HepG2 (cell line): ENCODE data around the gene RHBDD3. TPM values are rescaled to one million over a fixed set of nuclear protein-coding genes. Genes with fewer than 3 reads are reported as not detected.

Experiments
- ATAD3A ChIP-seq: sonication (generic); formaldehyde crosslinking; IDR thresholded peaks from 2 replicates; pipeline ENCODE4 v1.4.0; 2020; ENCODE audit warnings: missing genetic modification reagents
- FOXA3 ChIP-seq: IDR thresholded peaks from 2 replicates; pipeline ENCODE4 v1.6.1; 2016; ENCODE audit warnings: missing genetic modification reagents, missing compliant biosample characterization
- HCFC1 ChIP-seq: fragments of 150-350 bp; IDR thresholded peaks from 2 replicates; pipeline ENCODE4 v1.6.1; 2014; ENCODE audit warnings: low read depth, low read length
- LCORL ChIP-seq, 2 experiments: fragments of 450-650 bp in 1 of 2; sonication (generic) in 1 of 2; formaldehyde crosslinking in 1 of 2; IDR thresholded peaks; 2 replicates each; pipeline versions ENCODE4 v1.5.0 to v1.6.1; 2017 to 2020; ENCODE audit warnings: antibody characterized with exemption in 1 of 2, missing genetic modification reagents in 1 of 2
- PHB2 ChIP-seq: fragments of 450-650 bp; IDR thresholded peaks from 2 replicates; pipeline ENCODE4 v1.6.1; 2018; ENCODE audit not compliant: partially characterized antibody
- RCOR2 ChIP-seq: IDR thresholded peaks from 2 replicates; pipeline ENCODE4 v1.6.1; 2016; ENCODE audit warnings: missing biosample characterization, missing genetic modification reagents
- RFX3 ChIP-seq: IDR thresholded peaks from 2 replicates; pipeline ENCODE4 v1.6.1; 2016; ENCODE audit warnings: missing biosample characterization, missing genetic modification reagents
- RXRA ChIP-seq: sonication (generic); formaldehyde crosslinking; IDR thresholded peaks from 2 replicates; pipeline ENCODE4 v1.5.1; 2020; ENCODE audit warnings: missing genetic modification reagents
- STAT5B ChIP-seq: sonication (generic); formaldehyde crosslinking; IDR thresholded peaks from 2 replicates; pipeline ENCODE4 v1.4.0; 2020; ENCODE audit warnings: missing genetic modification reagents
- XBP1 ChIP-seq: sonication (generic); formaldehyde crosslinking; IDR thresholded peaks from 2 replicates; pipeline ENCODE4 v1.5.0; 2020; ENCODE audit warnings: missing genetic modification reagents
- ZMYM4 ChIP-seq: sonication (generic); formaldehyde crosslinking; IDR thresholded peaks from 2 replicates; pipeline ENCODE4 v1.8.1; 2023; ENCODE audit warnings: mild to moderate bottlenecking, missing genetic modification reagents
- ZNF382 ChIP-seq: sonication (generic); formaldehyde crosslinking; IDR thresholded peaks from 2 replicates; pipeline ENCODE4 v1.5.0; 2020; ENCODE audit warnings: missing genetic modification reagents, mild to moderate bottlenecking, borderline replicate concordance
- ZNF816 ChIP-seq: sonication (generic); formaldehyde crosslinking; IDR thresholded peaks from 2 replicates; pipeline ENCODE4 v1.8.0; 2022; ENCODE audit warnings: missing genetic modification reagents, mild to moderate bottlenecking, borderline replicate concordance
- polyA plus RNA-seq, 8 experiments: library from polyadenylated mRNA; depleted of rRNA in 3 of 8; stranded (reverse) in 7 of 8; unstranded in 1 of 8; fragments of >200 nt; fragmentation: Illumina TruSeq in 4 of 8; extraction: Trizol in 4 of 8; gene quantifications; 2 replicates each; pipeline versions ENCODE4 v1.2.1 to v1.2.3, GENCODE V29; 2011 to 2016; ENCODE audit warnings: low read depth in 4 of 8, missing spikeins in 1 of 8, mixed read lengths in 1 of 8; ENCODE audit not compliant: insufficient read depth in 1 of 8
- total RNA-seq, 5 experiments: library from RNA; depleted of rRNA; stranded (reverse); fragments of >200 nt; fragmentation: Illumina TruSeq; extraction: Trizol; gene quantifications; 2 replicates each; pipeline ENCODE4 v1.2.3, GENCODE V29; 2016; ENCODE audit warnings: low read depth in 1 of 5
- TF ChIP-seq, protein P1 (sequence below): sonication (generic); formaldehyde crosslinking; IDR thresholded peaks from 2 replicates; pipeline ENCODE4; 2020; ENCODE audit warnings: missing genetic modification reagents, mild to moderate bottlenecking, borderline replicate concordance
- TF ChIP-seq, protein P2 (sequence below): sonication (generic); formaldehyde crosslinking; IDR thresholded peaks from 2 replicates; pipeline ENCODE4 v1.5.0; 2020; ENCODE audit warnings: missing genetic modification reagents
- TF ChIP-seq, protein P3 (sequence below): sonication (generic); formaldehyde crosslinking; IDR thresholded peaks from 2 replicates; pipeline ENCODE4 v1.8.1; 2023; ENCODE audit warnings: mild to moderate bottlenecking, missing genetic modification reagents
- TF ChIP-seq, protein P4 (sequence below): sonication (generic); formaldehyde crosslinking; IDR thresholded peaks from 2 replicates; pipeline ENCODE4 v1.4.0; 2020; ENCODE audit warnings: missing genetic modification reagents
- TF ChIP-seq, protein P5 (sequence below): sonication (generic); formaldehyde crosslinking; IDR thresholded peaks from 2 replicates; pipeline ENCODE4 v1.5.0; 2020; ENCODE audit warnings: mild to moderate bottlenecking, missing genetic modification reagents, moderate library complexity
- TF ChIP-seq, protein P6 (sequence below): sonication (generic); formaldehyde crosslinking; IDR thresholded peaks from 2 replicates; pipeline ENCODE4 v1.5.0; 2020; ENCODE audit warnings: missing genetic modification reagents

RHBDD3 gene
- total and polyA plus RNA-seq, 2 of the 13 experiments (the other 11 are each of a cell fraction or from before 2014, with no cell fraction given), result 12.1 to 26.7 TPM

DNA sequence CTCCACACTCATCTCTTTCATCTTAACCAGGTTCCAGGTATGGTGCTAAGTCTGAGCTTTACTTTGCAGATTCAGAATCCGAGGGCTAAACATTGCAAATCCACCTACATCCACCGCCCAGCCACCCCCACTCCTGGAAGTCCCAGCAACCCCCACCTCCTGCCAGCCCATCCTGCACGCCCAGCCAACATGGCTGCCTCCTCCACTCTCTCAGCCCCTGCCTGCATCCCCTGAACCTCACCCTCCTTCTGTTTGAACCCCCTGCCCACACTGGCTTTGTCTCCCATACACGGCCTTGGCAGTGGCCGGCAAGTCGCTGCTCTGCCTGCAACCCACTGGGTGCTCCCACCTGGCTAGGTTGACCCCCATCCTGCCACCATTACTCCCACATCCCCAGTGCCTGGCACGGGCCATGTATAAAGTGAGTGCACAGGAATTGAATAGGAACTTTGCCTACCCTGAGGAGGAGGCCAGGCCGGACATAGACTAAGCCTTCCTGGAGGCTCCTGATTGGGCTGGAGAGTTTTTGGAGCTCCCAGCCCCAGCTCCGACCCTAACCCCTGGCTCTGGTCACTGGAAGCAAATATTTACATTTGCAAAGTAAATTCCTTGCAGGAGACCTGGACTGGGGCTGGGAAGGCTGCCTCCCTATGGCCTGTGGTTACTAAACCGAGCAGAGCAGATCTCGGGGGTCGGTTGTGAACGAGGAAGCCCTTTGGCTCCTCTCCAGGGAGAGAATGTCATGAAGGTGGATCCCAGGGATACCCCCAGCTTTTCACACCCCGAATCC is 47.7 kb downstream of the RHBDD3 start (continued):
- TF ChIP-seq, protein P1, sequence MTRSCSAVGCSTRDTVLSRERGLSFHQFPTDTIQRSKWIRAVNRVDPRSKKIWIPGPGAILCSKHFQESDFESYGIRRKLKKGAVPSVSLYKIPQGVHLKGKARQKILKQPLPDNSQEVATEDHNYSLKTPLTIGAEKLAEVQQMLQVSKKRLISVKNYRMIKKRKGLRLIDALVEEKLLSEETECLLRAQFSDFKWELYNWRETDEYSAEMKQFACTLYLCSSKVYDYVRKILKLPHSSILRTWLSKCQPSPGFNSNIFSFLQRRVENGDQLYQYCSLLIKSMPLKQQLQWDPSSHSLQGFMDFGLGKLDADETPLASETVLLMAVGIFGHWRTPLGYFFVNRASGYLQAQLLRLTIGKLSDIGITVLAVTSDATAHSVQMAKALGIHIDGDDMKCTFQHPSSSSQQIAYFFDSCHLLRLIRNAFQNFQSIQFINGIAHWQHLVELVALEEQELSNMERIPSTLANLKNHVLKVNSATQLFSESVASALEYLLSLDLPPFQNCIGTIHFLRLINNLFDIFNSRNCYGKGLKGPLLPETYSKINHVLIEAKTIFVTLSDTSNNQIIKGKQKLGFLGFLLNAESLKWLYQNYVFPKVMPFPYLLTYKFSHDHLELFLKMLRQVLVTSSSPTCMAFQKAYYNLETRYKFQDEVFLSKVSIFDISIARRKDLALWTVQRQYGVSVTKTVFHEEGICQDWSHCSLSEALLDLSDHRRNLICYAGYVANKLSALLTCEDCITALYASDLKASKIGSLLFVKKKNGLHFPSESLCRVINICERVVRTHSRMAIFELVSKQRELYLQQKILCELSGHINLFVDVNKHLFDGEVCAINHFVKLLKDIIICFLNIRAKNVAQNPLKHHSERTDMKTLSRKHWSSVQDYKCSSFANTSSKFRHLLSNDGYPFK (CRISPR knock-in tag), result peak; percentile 36; the same call in 1 of the 2 replicates
- TF ChIP-seq HCFC1, result no peak
- no peak for TF ChIP-seq ZNF382 (CRISPR knock-in tag)
- TF ChIP-seq ZNF816 (CRISPR knock-in tag), result no peak
- no peak for TF ChIP-seq RCOR2 (CRISPR knock-in tag)
- TF ChIP-seq, protein P2, sequence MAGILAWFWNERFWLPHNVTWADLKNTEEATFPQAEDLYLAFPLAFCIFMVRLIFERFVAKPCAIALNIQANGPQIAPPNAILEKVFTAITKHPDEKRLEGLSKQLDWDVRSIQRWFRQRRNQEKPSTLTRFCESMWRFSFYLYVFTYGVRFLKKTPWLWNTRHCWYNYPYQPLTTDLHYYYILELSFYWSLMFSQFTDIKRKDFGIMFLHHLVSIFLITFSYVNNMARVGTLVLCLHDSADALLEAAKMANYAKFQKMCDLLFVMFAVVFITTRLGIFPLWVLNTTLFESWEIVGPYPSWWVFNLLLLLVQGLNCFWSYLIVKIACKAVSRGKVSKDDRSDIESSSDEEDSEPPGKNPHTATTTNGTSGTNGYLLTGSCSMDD (CRISPR knock-in tag), result no peak
- TF ChIP-seq, protein P3, sequence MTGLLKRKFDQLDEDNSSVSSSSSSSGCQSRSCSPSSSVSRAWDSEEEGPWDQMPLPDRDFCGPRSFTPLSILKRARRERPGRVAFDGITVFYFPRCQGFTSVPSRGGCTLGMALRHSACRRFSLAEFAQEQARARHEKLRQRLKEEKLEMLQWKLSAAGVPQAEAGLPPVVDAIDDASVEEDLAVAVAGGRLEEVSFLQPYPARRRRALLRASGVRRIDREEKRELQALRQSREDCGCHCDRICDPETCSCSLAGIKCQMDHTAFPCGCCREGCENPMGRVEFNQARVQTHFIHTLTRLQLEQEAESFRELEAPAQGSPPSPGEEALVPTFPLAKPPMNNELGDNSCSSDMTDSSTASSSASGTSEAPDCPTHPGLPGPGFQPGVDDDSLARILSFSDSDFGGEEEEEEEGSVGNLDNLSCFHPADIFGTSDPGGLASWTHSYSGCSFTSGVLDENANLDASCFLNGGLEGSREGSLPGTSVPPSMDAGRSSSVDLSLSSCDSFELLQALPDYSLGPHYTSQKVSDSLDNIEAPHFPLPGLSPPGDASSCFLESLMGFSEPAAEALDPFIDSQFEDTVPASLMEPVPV (CRISPR knock-in tag), result 0 out of 2 replicates have a peak, but pooled peaks have one; percentile 30
- TF ChIP-seq LCORL (IDR thresholded peaks at IDR 0.05), result no peak
- TF ChIP-seq LCORL (CRISPR knock-in tag; IDR thresholded peaks at IDR 0.05), result peak; percentile 65
- no peak for TF ChIP-seq RFX3 (CRISPR knock-in tag)
- no peak for TF ChIP-seq RXRA (CRISPR knock-in tag)
- TF ChIP-seq, protein P4, sequence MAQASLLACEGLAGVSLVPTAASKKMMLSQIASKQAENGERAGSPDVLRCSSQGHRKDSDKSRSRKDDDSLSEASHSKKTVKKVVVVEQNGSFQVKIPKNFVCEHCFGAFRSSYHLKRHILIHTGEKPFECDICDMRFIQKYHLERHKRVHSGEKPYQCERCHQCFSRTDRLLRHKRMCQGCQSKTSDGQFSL, result no peak
- TF ChIP-seq, protein P5, sequence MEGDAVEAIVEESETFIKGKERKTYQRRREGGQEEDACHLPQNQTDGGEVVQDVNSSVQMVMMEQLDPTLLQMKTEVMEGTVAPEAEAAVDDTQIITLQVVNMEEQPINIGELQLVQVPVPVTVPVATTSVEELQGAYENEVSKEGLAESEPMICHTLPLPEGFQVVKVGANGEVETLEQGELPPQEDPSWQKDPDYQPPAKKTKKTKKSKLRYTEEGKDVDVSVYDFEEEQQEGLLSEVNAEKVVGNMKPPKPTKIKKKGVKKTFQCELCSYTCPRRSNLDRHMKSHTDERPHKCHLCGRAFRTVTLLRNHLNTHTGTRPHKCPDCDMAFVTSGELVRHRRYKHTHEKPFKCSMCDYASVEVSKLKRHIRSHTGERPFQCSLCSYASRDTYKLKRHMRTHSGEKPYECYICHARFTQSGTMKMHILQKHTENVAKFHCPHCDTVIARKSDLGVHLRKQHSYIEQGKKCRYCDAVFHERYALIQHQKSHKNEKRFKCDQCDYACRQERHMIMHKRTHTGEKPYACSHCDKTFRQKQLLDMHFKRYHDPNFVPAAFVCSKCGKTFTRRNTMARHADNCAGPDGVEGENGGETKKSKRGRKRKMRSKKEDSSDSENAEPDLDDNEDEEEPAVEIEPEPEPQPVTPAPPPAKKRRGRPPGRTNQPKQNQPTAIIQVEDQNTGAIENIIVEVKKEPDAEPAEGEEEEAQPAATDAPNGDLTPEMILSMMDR (CRISPR knock-in tag), result peak; percentile 44
- no peak for TF ChIP-seq PHB2
- TF ChIP-seq XBP1, result no peak
- peak; percentile 60 for TF ChIP-seq FOXA3 (CRISPR knock-in tag)
- TF ChIP-seq ZMYM4 (CRISPR knock-in tag), result peak; percentile 26; the same call in 1 of the 2 replicates
- TF ChIP-seq, protein P6, sequence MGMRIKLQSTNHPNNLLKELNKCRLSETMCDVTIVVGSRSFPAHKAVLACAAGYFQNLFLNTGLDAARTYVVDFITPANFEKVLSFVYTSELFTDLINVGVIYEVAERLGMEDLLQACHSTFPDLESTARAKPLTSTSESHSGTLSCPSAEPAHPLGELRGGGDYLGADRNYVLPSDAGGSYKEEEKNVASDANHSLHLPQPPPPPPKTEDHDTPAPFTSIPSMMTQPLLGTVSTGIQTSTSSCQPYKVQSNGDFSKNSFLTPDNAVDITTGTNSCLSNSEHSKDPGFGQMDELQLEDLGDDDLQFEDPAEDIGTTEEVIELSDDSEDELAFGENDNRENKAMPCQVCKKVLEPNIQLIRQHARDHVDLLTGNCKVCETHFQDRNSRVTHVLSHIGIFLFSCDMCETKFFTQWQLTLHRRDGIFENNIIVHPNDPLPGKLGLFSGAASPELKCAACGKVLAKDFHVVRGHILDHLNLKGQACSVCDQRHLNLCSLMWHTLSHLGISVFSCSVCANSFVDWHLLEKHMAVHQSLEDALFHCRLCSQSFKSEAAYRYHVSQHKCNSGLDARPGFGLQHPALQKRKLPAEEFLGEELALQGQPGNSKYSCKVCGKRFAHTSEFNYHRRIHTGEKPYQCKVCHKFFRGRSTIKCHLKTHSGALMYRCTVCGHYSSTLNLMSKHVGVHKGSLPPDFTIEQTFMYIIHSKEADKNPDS, result no peak
- no peak for TF ChIP-seq STAT5B (CRISPR knock-in tag)
- no peak for TF ChIP-seq ATAD3A (CRISPR knock-in tag)
